HL-60/S4 (cell line): Measurements from ENCODE around the gene RNF6.

Experiments used
- in situ Hi-C: fragments of 300-500 bp; cut with MboI; formaldehyde crosslinking; loops from 2 replicates; pipeline ENCODE4 v1.14.3; 2022; ENCODE audit warnings: low sequenced_read_pairs

The RNF6 gene

GRCh38 chr13:26168835-26169234 is 53.3 kb downstream of the RNF6 start:
- in situ Hi-C loops, result no loop called here

GRCh38 chr13:26168237-26168814 is 53.8 kb downstream of the RNF6 start:
- in situ Hi-C loops, result no loop called here

DNA sequence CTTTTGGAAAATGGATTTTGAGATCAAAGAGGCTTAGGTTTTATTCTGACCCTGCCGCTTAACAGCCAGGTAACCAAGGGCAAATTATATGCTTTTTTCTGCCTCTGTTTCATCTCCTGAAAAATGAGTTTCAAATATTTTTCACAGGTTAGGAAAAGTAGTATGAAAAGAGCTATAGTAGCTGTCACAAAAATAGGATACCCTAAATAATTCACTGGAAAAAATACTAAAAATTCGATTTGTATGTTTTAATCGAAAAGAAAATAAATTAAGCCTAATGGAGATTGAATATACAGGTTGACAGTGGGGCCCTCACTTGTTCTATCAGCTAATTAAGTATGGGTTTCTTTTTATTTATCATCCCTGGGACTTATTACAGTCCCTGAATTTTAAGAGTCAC is 58.3 kb downstream of the RNF6 start:
- in situ Hi-C loops, result no loop called here
